ENCODE results near the gene CLIC3.

CLIC3 gene

GRCh38 chr9:136968333-136969127 is 27.8 kb downstream of the CLIC3 start:
- no peak for DNase-seq (ENCODE audit: low spot score)

GRCh38 chr9:136965771-136966484 is 30.4 kb downstream of the CLIC3 start:
- no peak for DNase-seq (ENCODE audit: low spot score)

GRCh38 chr9:136964833-136965422 is 31.4 kb downstream of the CLIC3 start:
- DNase-seq (ENCODE audit: low spot score): no peak

GRCh38 chr9:136964171-136964689 is 32.1 kb downstream of the CLIC3 start:
- no peak for DNase-seq (ENCODE audit: low spot score)

- DNase-seq (ENCODE audit: low spot score): no peak
These were observed 32.6 kb downstream of the CLIC3 start for GRCh38 chr9:136963751-136964150.

- no peak for DNase-seq (ENCODE audit: low spot score)
These were observed 33.0 kb downstream of the CLIC3 start for GRCh38 chr9:136963341-136963740.

GRCh38 chr9:136962701-136963248 is 33.6 kb downstream of the CLIC3 start:
- no peak for DNase-seq (ENCODE audit: low spot score)

- DNase-seq (ENCODE audit: low spot score): no peak
These were observed 34.2 kb downstream of the CLIC3 start for GRCh38 chr9:136962163-136962562.

GRCh38 chr9:136961279-136962065 is 34.9 kb downstream of the CLIC3 start:
- DNase-seq (ENCODE audit: low spot score): no peak

- DNase-seq (ENCODE audit: low spot score): no peak
These were observed 35.5 kb downstream of the CLIC3 start for GRCh38 chr9:136960938-136961275.

- DNase-seq (ENCODE audit: low spot score): no peak
These were observed 36.0 kb downstream of the CLIC3 start for GRCh38 chr9:136960212-136960937.

GRCh38 chr9:136958898-136959850 is 37.2 kb downstream of the CLIC3 start:
- DNase-seq (ENCODE audit: low spot score): no peak

GRCh38 chr9:136958473-136958872 is 37.9 kb downstream of the CLIC3 start:
- DNase-seq (ENCODE audit: low spot score): no peak

GRCh38 chr9:136957901-136958300 is 38.5 kb downstream of the CLIC3 start:
- DNase-seq (ENCODE audit: low spot score): no peak

- no peak for DNase-seq (ENCODE audit: low spot score)
These were observed 38.9 kb downstream of the CLIC3 start for GRCh38 chr9:136957461-136957860.

- DNase-seq (ENCODE audit: low spot score): no peak
These were observed 39.8 kb downstream of the CLIC3 start for GRCh38 chr9:136956604-136957003.

GRCh38 chr9:136955943-136956335 is 40.4 kb downstream of the CLIC3 start:
- no peak for DNase-seq (ENCODE audit: low spot score)

- DNase-seq (ENCODE audit: low spot score): no peak
These were observed 41.0 kb downstream of the CLIC3 start for GRCh38 chr9:136955202-136955942.
